OCI-LY7 (cell line): ENCODE results near the gene GFER. TPM values are rescaled to one million over a fixed set of nuclear protein-coding genes. Genes with fewer than 3 reads are reported as not detected.

Experiments used
- BruUV-seq: library from RNA; stranded (reverse); fragments of 400-500 nt; replicated peaks from 2 replicates; lab custom pipeline; 2021; lab: Mats Ljungman, UMichigan
- CTCF ChIA-PET: fragments of 300-600 bp; sonication (Branson Sonifier 250); formaldehyde crosslinking; loops from one replicate; lab custom pipeline; 2022; ENCODE audit warnings: antibody characterized with exemption; ENCODE audit not compliant: unreplicated experiment; lab: Charles Lee
- POLR2A ChIA-PET: fragments of 300-600 bp; sonication (Branson Sonifier 250); formaldehyde crosslinking; loops from one replicate; lab custom pipeline; 2022; ENCODE audit warnings: antibody characterized with exemption; lab: Charles Lee
- DNase-seq: peaks from one replicate; pipeline ENCODE4 v3.0.0-alpha.2; 2015; ENCODE audit warnings: low spot score
- H2AFZ ChIP-seq: fragments of 200-600 bp; sonication (generic), shearing (Covaris generic); 2 replicates; pipeline ENCODE4 v1.6.1; 2014; ENCODE audit warnings: mild to moderate bottlenecking, antibody characterized with exemption, low read length, moderate library complexity
- H3K27ac ChIP-seq: fragments of 200-600 bp; sonication (generic); 2 replicates; pipeline ENCODE4 v1.5.1; 2014; ENCODE audit warnings: mixed run types, low read depth, mild to moderate bottlenecking, moderate library complexity, low read length, inconsistent platforms; ENCODE audit not compliant: poor library complexity, severe bottlenecking
- H3K36me3 ChIP-seq: fragments of 200-600 bp; sonication (generic); 2 replicates; pipeline ENCODE4 v1.6.1; 2014; ENCODE audit warnings: mild to moderate bottlenecking, antibody characterized with exemption, low read length, moderate library complexity, mixed read lengths; ENCODE audit not compliant: insufficient read depth
- H3K4me1 ChIP-seq: fragments of 200-600 bp; sonication (generic); 2 replicates; pipeline ENCODE4 v1.5.1; 2014; ENCODE audit warnings: mild to moderate bottlenecking, low read length; ENCODE audit not compliant: insufficient read depth, poor library complexity, severe bottlenecking
- H3K4me2 ChIP-seq: fragments of 200-600 bp; sonication (generic); 2 replicates; pipeline ENCODE4 v1.6.1; 2014; ENCODE audit warnings: mild to moderate bottlenecking, low read length
- H3K4me3 ChIP-seq: fragments of 200-600 bp; sonication (generic); 2 replicates; pipeline ENCODE4 v1.5.1; 2014; ENCODE audit warnings: mild to moderate bottlenecking, low read depth, low read length; ENCODE audit not compliant: poor library complexity, severe bottlenecking
- H3K79me2 ChIP-seq: fragments of 200-600 bp; sonication (generic); 2 replicates; pipeline ENCODE4 v1.6.1; 2016; ENCODE audit warnings: low read depth, mild to moderate bottlenecking, low read length, moderate library complexity, mixed read lengths; ENCODE audit not compliant: insufficient read depth
- H3K9me2 ChIP-seq: fragments of 200-600 bp; sonication (generic); 2 replicates; pipeline ENCODE4 v1.6.1; 2016; ENCODE audit warnings: mild to moderate bottlenecking, low read length, mixed read lengths; ENCODE audit not compliant: insufficient read depth
- H3K9me3 ChIP-seq: fragments of 200-600 bp; sonication (generic); 2 replicates; pipeline ENCODE4 v1.6.1; 2014; ENCODE audit warnings: mild to moderate bottlenecking, mixed run types, low read length, mixed read lengths
- H4K20me1 ChIP-seq: fragments of 200-600 bp; sonication (generic); 2 replicates; pipeline ENCODE4 v1.6.1; 2014; ENCODE audit warnings: mild to moderate bottlenecking, antibody characterized with exemption, low read length, moderate library complexity, mixed read lengths; ENCODE audit not compliant: insufficient read depth
- EZH2phosphoT487 ChIP-seq: fragments of 200-600 bp; sonication (generic); IDR thresholded peaks from 2 replicates; pipeline ENCODE4 v1.6.1; 2018; ENCODE audit warnings: low read depth, borderline replicate concordance, mild to moderate bottlenecking, mixed run types, antibody characterized with exemption, low read length, moderate library complexity, mixed read lengths
- intact Hi-C: fragments of 100-400 bp; cut with micrococcal nuclease; formaldehyde crosslinking; loops from one replicate; pipeline ENCODE4 v1.10.0; 2022; ENCODE audit not compliant: unreplicated experiment
- total RNA-seq, 2 experiments: library from RNA; depleted of rRNA in 1 of 2; stranded (reverse); fragments of >200 nt in 1 of 2; shearing (Covaris generic) in 1 of 2; gene quantifications; 2 replicates each; pipeline ENCODE4 v1.2.3, GENCODE V29; 2014 to 2022
- TF ChIP-seq, protein P1 (sequence below): fragments of 200-600 bp; sonication (generic); conservative IDR thresholded peaks from 2 replicates; pipeline ENCODE4 v1.5.1; 2014; ENCODE audit warnings: mild to moderate bottlenecking, antibody characterized with exemption, low read length, moderate library complexity, mixed read lengths

Gene GFER
- total RNA-seq, 2 experiments from 2014 or later = 32.3 to 40.2 TPM

DNA sequence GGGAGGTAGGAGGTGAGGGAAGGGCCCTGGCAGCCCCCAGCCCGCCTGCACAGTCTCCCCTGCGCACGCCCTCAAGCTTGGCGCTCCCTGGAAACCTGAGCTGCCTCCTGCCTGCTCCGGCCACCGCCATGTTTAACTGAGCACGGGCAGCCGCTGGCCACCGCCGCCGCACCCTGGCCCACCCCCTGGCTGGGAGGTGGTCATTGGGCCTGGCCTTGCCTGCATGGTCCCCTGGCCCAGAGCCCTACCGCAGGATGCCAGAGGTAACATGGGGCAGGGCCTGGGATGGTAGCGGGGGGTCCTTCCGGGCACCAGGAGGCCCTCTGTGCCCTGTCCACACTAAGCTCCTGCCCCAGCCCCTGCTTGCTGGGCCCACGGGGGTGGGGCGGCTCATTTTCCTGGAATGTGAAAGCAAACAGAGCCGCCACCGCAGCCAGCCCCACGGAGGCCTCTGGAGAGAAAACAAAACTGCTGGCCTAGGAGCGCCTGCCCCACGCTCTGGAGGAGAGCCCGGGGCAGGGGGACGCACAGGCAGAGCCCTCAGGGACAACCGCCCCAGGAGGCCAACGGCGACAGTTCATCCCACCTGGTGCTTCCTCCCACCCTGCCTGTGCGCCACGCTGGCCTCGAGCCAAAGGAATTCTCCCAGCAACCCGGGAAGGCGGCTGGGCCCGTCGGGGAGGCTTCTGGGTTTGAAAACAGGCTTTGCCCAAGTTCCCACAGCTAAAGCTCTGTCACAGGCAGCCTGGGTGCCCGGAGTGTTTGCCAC lies 51.6 kb downstream of the GFER start:
- no peaks in the 10 kb centered on the region for H3K9me3 ChIP-seq
- no peaks in the 10 kb centered on the region for H3K36me3 ChIP-seq
- H3K4me3 ChIP-seq = no peak overlapping the region
- POLR2A ChIA-PET = no interaction called here
- no peak for DNase-seq
- no peaks in the 10 kb centered on the region for H4K20me1 ChIP-seq
- CTCF ChIA-PET = no interaction called here
- H2AFZ ChIP-seq = no peak overlapping the region
- H3K4me1 ChIP-seq = no peaks in the 10 kb centered on the region
- no peak overlapping the region for H3K4me2 ChIP-seq
- no peaks in the 10 kb centered on the region for H3K9me2 ChIP-seq
- no peak overlapping the region for H3K27ac ChIP-seq
- no peak for TF ChIP-seq EZH2phosphoT487
- TF ChIP-seq, protein P1, sequence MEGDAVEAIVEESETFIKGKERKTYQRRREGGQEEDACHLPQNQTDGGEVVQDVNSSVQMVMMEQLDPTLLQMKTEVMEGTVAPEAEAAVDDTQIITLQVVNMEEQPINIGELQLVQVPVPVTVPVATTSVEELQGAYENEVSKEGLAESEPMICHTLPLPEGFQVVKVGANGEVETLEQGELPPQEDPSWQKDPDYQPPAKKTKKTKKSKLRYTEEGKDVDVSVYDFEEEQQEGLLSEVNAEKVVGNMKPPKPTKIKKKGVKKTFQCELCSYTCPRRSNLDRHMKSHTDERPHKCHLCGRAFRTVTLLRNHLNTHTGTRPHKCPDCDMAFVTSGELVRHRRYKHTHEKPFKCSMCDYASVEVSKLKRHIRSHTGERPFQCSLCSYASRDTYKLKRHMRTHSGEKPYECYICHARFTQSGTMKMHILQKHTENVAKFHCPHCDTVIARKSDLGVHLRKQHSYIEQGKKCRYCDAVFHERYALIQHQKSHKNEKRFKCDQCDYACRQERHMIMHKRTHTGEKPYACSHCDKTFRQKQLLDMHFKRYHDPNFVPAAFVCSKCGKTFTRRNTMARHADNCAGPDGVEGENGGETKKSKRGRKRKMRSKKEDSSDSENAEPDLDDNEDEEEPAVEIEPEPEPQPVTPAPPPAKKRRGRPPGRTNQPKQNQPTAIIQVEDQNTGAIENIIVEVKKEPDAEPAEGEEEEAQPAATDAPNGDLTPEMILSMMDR = no peak
- intact Hi-C loops = no loop called here
- H3K79me2 ChIP-seq = no peaks in the 10 kb centered on the region
- no TSS peak for BruUV-seq

DNA sequence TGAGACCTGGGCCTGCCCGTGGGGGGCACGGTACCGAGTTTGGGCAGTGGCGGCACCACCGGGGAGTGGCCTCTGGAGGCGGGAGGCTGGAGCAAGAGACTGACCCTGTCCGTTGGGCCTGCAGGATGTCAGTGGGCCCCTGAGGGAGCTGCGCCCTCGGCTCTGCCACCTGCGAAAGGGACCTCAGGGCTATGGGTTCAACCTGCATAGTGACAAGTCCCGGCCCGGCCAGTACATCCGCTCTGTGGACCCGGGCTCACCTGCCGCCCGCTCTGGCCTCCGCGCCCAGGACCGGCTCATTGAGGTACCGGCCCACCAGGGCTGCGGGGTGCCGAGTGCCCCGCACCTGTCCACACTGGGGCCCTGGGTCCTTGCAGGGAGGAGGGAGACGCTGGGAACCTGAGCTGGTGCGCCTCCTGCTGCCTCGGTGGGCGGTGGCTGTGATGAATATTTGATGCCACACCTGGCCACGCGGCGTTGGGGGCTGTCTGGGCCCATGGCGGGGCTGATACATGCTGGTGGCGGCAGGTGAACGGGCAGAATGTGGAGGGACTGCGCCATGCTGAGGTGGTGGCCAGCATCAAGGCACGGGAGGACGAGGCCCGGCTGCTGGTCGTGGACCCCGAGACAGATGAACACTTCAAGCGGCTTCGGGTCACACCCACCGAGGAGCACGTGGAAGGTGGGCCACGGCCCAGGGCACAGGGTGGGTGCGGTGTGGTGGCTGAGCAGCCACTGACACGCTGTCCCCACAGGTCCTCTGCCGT lies 52.4 kb downstream of the GFER start:
- no peak for TF ChIP-seq EZH2phosphoT487
- TF ChIP-seq, protein P1 = no peak
- Histone ChIP-seq H3K36me3 (no peaks in the 10 kb centered on the region), H2AFZ (no peak overlapping the region), H3K9me3 (no peaks in the 10 kb centered on the region), H3K79me2 (no peaks in the 10 kb centered on the region), H3K27ac (no peak overlapping the region), H4K20me1 (no peaks in the 10 kb centered on the region), H3K4me1 (no peaks in the 10 kb centered on the region), H3K9me2 (no peaks in the 10 kb centered on the region), H3K4me3 (no peak overlapping the region), H3K4me2 (no peak overlapping the region)
- intact Hi-C loops = no loop called here
- BruUV-seq = no TSS peak
- POLR2A ChIA-PET = no interaction called here
- CTCF ChIA-PET = no interaction called here
- no peak for DNase-seq

DNA sequence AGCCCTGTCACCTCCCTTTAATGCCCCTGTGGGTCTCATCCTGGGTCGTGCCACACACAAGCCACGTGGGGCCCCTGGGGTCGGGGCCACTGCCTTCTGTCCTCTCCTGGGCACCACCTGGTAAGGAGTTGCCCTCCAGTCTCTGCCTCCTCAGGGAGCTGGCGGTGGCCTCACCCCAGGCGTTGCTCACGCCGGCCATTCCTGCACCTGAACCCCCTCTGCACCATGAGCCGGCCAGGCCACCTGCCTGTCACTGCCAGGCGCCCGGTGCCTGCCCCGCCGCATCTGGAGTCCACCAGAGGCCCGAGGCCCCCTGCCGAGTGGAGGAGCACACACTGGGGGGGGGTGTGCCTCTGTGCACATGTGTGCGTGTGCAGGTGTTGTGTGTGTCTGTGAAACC lies 53.1 kb downstream of the GFER start:
- no peak for DNase-seq
- CTCF ChIA-PET = no interaction called here
- Histone ChIP-seq H3K4me3 (no peak overlapping the region), H3K9me2 (no peaks in the 10 kb centered on the region), H2AFZ (no peak overlapping the region), H3K4me2 (no peak overlapping the region), H3K79me2 (no peaks in the 10 kb centered on the region), H4K20me1 (no peaks in the 10 kb centered on the region), H3K27ac (no peak overlapping the region), H3K4me1 (no peaks in the 10 kb centered on the region), H3K9me3 (no peaks in the 10 kb centered on the region), H3K36me3 (no peaks in the 10 kb centered on the region)
- TF ChIP-seq, protein P1 = no peak
- TF ChIP-seq EZH2phosphoT487 = no peak
- no TSS peak for BruUV-seq
- intact Hi-C loops = no loop called here
- POLR2A ChIA-PET = no interaction called here
